WTC11 (cell line): ENCODE results near the gene CEP44. TPM values are rescaled to one million over a fixed set of nuclear protein-coding genes. Genes with fewer than 3 reads are reported as not detected.

Experiments
- ATAC-seq: fragments of 200-7000 bp; cut with Tn5 transposase; 2 replicates; pipeline ENCODE4 v1.10.0; 2021; ENCODE audit warnings: mild to moderate bottlenecking, moderate library complexity
- CTCF ChIA-PET: fragments of 300-600 bp; sonication (Branson Sonifier 250); formaldehyde crosslinking; loops from one replicate; lab custom pipeline; 2021; ENCODE audit warnings: antibody characterized with exemption; lab: Charles Lee
- POLR2A ChIA-PET: fragments of 350-600 bp; sonication (Branson Sonifier 250); formaldehyde crosslinking; loops from one replicate; lab custom pipeline; 2021; ENCODE audit warnings: antibody characterized with exemption; lab: Charles Lee
- DNase-seq: peaks from one replicate; pipeline ENCODE4 v3.0.0; 2021; ENCODE audit warnings: low spot score
- H3K27ac Mint-ChIP-seq: 2 replicates; pipeline ENCODE4 v1.8.0; 2021; ENCODE audit warnings: mixed read lengths
- H3K27me3 Mint-ChIP-seq: 2 replicates; pipeline ENCODE4 v1.8.0; 2021; ENCODE audit warnings: low read depth, mild to moderate bottlenecking, moderate library complexity, mixed read lengths
- H3K36me3 Mint-ChIP-seq: 2 replicates; pipeline ENCODE4 v1.8.0; 2021; ENCODE audit warnings: mixed read lengths
- H3K4me1 Mint-ChIP-seq: 2 replicates; pipeline ENCODE4 v1.8.0; 2022; ENCODE audit warnings: mixed read lengths
- H3K4me3 Mint-ChIP-seq: 2 replicates; pipeline ENCODE4 v1.8.0; 2021; ENCODE audit warnings: mild to moderate bottlenecking, moderate library complexity, mixed read lengths
- H3K9me3 Mint-ChIP-seq: 2 replicates; pipeline ENCODE4 v1.8.0; 2021; ENCODE audit warnings: mixed read lengths
- CREM ChIP-seq: sonication (generic); formaldehyde crosslinking; IDR thresholded peaks from 2 replicates; pipeline ENCODE4 v1.8.1; 2022; ENCODE audit warnings: mild to moderate bottlenecking, missing genetic modification reagents, moderate library complexity
- ETV6 ChIP-seq: sonication (generic); formaldehyde crosslinking; IDR thresholded peaks from 2 replicates; pipeline ENCODE4 v1.8.1; 2022; ENCODE audit warnings: mild to moderate bottlenecking, missing genetic modification reagents
- GABPB1 ChIP-seq: sonication (generic); formaldehyde crosslinking; IDR thresholded peaks from 2 replicates; pipeline ENCODE4 v1.8.1; 2023; ENCODE audit warnings: mild to moderate bottlenecking, missing genetic modification reagents
- HMGA2 ChIP-seq: fragments of 250-450 bp; sonication (Bioruptor Pico); IDR thresholded peaks from 2 replicates; pipeline ENCODE4 v1.4.0; 2021; ENCODE audit warnings: mild to moderate bottlenecking, moderate library complexity
- JAZF1 ChIP-seq: fragments of 250-450 bp; sonication (Bioruptor Pico); IDR thresholded peaks from 2 replicates; pipeline ENCODE4 v1.9.0; 2021; ENCODE audit warnings: moderate library complexity, mild to moderate bottlenecking, inconsistent platforms
- MXD4 ChIP-seq: fragments of 250-450 bp; sonication (Bioruptor Pico); IDR thresholded peaks from 2 replicates; pipeline ENCODE4 v1.8.0; 2021; ENCODE audit warnings: mild to moderate bottlenecking, moderate library complexity, borderline replicate concordance
- NR1H2 ChIP-seq: sonication (generic); formaldehyde crosslinking; IDR thresholded peaks from 2 replicates; pipeline ENCODE4 v1.9.0; 2021; ENCODE audit warnings: mild to moderate bottlenecking, moderate library complexity, missing genetic modification reagents
- NR3C1 ChIP-seq: sonication (generic); formaldehyde crosslinking; conservative IDR thresholded peaks from 2 replicates; pipeline ENCODE4 v1.8.1; 2023; ENCODE audit warnings: low read depth, mild to moderate bottlenecking, missing genetic modification reagents
- PRRX2 ChIP-seq: fragments of 250-450 bp; sonication (Bioruptor Pico); IDR thresholded peaks from 2 replicates; pipeline ENCODE4 v1.8.0; 2021; ENCODE audit warnings: mild to moderate bottlenecking
- RELA ChIP-seq: sonication (generic); formaldehyde crosslinking; IDR thresholded peaks from 2 replicates; pipeline ENCODE4 v1.8.1; 2022; ENCODE audit warnings: missing genetic modification reagents, mild to moderate bottlenecking, borderline replicate concordance
- RORB ChIP-seq: fragments of 250-450 bp; sonication (Bioruptor Pico); IDR thresholded peaks from 2 replicates; pipeline ENCODE4 v1.9.0; 2021; ENCODE audit warnings: mild to moderate bottlenecking
- SMAD3 ChIP-seq: sonication (generic); formaldehyde crosslinking; IDR thresholded peaks from 2 replicates; pipeline ENCODE4 v1.8.0; 2022; ENCODE audit warnings: missing genetic modification reagents, mild to moderate bottlenecking, borderline replicate concordance
- ZNF219 ChIP-seq: sonication (generic); formaldehyde crosslinking; IDR thresholded peaks from 2 replicates; pipeline ENCODE4 v1.8.0; 2023; ENCODE audit warnings: missing genetic modification reagents, mild to moderate bottlenecking, borderline replicate concordance
- ZNF423 ChIP-seq: fragments of 250-450 bp; sonication (Bioruptor Pico); IDR thresholded peaks from 2 replicates; pipeline ENCODE4 v2.1.2; 2022; ENCODE audit warnings: mild to moderate bottlenecking, moderate library complexity
- ZNF532 ChIP-seq: fragments of 250-450 bp; sonication (Bioruptor Pico); IDR thresholded peaks from 2 replicates; pipeline ENCODE4 v1.9.0; 2021; ENCODE audit warnings: mild to moderate bottlenecking, borderline replicate concordance
- total RNA-seq: library from RNA; stranded (reverse); gene quantifications from 3 replicates; pipeline ENCODE4 v1.2.3, GENCODE V29; 2021
- TF ChIP-seq, protein P1 (sequence below): fragments of 200-600 bp; IDR thresholded peaks from 2 replicates; pipeline ENCODE4 v1.8.0; 2022; ENCODE audit warnings: antibody characterized with exemption
- TF ChIP-seq, protein P2 (sequence below): sonication (generic); formaldehyde crosslinking; IDR thresholded peaks from 2 replicates; pipeline ENCODE4 v1.8.0; 2023; ENCODE audit warnings: mild to moderate bottlenecking, missing genetic modification reagents
- TF ChIP-seq, protein P3 (sequence below): fragments of 250-450 bp; sonication (Bioruptor Pico); IDR thresholded peaks from 2 replicates; pipeline ENCODE4 v2.1.2; 2022; ENCODE audit warnings: mild to moderate bottlenecking, moderate library complexity
- TF ChIP-seq, protein P4 (sequence below): fragments of 250-450 bp; sonication (Bioruptor Pico); IDR thresholded peaks from 2 replicates; pipeline ENCODE4 v1.9.0; 2021; ENCODE audit warnings: mild to moderate bottlenecking
- TF ChIP-seq, protein P5 (sequence below): sonication (generic); formaldehyde crosslinking; IDR thresholded peaks from 2 replicates; pipeline ENCODE4 v1.8.1; 2022; ENCODE audit warnings: low read depth, mild to moderate bottlenecking, moderate library complexity, missing genetic modification reagents, borderline replicate concordance

The CEP44 gene
- total RNA-seq, 1 experiment from 2014 or later: 17.9 TPM

GRCh38 chr4:174332741-174333493 is 49.2 kb downstream of the CEP44 start (continued):
- TF ChIP-seq, protein P1, sequence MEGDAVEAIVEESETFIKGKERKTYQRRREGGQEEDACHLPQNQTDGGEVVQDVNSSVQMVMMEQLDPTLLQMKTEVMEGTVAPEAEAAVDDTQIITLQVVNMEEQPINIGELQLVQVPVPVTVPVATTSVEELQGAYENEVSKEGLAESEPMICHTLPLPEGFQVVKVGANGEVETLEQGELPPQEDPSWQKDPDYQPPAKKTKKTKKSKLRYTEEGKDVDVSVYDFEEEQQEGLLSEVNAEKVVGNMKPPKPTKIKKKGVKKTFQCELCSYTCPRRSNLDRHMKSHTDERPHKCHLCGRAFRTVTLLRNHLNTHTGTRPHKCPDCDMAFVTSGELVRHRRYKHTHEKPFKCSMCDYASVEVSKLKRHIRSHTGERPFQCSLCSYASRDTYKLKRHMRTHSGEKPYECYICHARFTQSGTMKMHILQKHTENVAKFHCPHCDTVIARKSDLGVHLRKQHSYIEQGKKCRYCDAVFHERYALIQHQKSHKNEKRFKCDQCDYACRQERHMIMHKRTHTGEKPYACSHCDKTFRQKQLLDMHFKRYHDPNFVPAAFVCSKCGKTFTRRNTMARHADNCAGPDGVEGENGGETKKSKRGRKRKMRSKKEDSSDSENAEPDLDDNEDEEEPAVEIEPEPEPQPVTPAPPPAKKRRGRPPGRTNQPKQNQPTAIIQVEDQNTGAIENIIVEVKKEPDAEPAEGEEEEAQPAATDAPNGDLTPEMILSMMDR: no peak
- TF ChIP-seq CREM (CRISPR knock-in tag): no peak
- TF ChIP-seq JAZF1 (CRISPR knock-in tag): no peak
- TF ChIP-seq ETV6 (CRISPR knock-in tag): no peak
- no peak for TF ChIP-seq ZNF219
- no peak for TF ChIP-seq HMGA2 (CRISPR knock-in tag)
- TF ChIP-seq RELA (CRISPR knock-in tag): no peak

- H3K4me1 Mint-ChIP-seq: peaks cover 14% of the 10 kb centered on the region
- no peaks in the 10 kb centered on the region for H3K36me3 Mint-ChIP-seq
- no peak overlapping the region for H3K27ac Mint-ChIP-seq
- DNase-seq: no peak
- H3K27me3 Mint-ChIP-seq: no peaks in the 10 kb centered on the region
- H3K4me3 Mint-ChIP-seq: no peak overlapping the region
- peak; percentile 38; the same call in 1 of the 2 replicates for ATAC-seq
- CTCF ChIA-PET: no interaction called here
- TF ChIP-seq NR1H2 (no peak), MXD4 (CRISPR knock-in tag) (no peak), ZNF423 (no peak), CREM (CRISPR knock-in tag) (no peak), HMGA2 (CRISPR knock-in tag) (no peak), NR3C1 (CRISPR knock-in tag) (no peak), GABPB1 (no peak), ZNF532 (CRISPR knock-in tag) (no peak), SMAD3 (CRISPR knock-in tag) (no peak), RORB (no peak), PRRX2 (CRISPR knock-in tag) (no peak)
- TF ChIP-seq, protein P2, sequence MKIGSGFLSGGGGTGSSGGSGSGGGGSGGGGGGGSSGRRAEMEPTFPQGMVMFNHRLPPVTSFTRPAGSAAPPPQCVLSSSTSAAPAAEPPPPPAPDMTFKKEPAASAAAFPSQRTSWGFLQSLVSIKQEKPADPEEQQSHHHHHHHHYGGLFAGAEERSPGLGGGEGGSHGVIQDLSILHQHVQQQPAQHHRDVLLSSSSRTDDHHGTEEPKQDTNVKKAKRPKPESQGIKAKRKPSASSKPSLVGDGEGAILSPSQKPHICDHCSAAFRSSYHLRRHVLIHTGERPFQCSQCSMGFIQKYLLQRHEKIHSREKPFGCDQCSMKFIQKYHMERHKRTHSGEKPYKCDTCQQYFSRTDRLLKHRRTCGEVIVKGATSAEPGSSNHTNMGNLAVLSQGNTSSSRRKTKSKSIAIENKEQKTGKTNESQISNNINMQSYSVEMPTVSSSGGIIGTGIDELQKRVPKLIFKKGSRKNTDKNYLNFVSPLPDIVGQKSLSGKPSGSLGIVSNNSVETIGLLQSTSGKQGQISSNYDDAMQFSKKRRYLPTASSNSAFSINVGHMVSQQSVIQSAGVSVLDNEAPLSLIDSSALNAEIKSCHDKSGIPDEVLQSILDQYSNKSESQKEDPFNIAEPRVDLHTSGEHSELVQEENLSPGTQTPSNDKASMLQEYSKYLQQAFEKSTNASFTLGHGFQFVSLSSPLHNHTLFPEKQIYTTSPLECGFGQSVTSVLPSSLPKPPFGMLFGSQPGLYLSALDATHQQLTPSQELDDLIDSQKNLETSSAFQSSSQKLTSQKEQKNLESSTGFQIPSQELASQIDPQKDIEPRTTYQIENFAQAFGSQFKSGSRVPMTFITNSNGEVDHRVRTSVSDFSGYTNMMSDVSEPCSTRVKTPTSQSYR (CRISPR knock-in tag): no peak
- TF ChIP-seq, protein P3, sequence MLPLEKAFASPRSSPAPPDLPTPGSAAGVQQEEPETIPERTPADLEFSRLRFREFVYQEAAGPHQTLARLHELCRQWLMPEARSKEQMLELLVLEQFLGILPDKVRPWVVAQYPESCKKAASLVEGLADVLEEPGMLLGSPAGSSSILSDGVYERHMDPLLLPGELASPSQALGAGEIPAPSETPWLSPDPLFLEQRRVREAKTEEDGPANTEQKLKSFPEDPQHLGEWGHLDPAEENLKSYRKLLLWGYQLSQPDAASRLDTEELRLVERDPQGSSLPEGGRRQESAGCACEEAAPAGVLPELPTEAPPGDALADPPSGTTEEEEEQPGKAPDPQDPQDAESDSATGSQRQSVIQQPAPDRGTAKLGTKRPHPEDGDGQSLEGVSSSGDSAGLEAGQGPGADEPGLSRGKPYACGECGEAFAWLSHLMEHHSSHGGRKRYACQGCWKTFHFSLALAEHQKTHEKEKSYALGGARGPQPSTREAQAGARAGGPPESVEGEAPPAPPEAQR (CRISPR knock-in tag): no peak
- TF ChIP-seq, protein P4, sequence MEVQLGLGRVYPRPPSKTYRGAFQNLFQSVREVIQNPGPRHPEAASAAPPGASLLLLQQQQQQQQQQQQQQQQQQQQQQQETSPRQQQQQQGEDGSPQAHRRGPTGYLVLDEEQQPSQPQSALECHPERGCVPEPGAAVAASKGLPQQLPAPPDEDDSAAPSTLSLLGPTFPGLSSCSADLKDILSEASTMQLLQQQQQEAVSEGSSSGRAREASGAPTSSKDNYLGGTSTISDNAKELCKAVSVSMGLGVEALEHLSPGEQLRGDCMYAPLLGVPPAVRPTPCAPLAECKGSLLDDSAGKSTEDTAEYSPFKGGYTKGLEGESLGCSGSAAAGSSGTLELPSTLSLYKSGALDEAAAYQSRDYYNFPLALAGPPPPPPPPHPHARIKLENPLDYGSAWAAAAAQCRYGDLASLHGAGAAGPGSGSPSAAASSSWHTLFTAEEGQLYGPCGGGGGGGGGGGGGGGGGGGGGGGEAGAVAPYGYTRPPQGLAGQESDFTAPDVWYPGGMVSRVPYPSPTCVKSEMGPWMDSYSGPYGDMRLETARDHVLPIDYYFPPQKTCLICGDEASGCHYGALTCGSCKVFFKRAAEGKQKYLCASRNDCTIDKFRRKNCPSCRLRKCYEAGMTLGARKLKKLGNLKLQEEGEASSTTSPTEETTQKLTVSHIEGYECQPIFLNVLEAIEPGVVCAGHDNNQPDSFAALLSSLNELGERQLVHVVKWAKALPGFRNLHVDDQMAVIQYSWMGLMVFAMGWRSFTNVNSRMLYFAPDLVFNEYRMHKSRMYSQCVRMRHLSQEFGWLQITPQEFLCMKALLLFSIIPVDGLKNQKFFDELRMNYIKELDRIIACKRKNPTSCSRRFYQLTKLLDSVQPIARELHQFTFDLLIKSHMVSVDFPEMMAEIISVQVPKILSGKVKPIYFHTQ (CRISPR knock-in tag): no peak
- TF ChIP-seq, protein P5, sequence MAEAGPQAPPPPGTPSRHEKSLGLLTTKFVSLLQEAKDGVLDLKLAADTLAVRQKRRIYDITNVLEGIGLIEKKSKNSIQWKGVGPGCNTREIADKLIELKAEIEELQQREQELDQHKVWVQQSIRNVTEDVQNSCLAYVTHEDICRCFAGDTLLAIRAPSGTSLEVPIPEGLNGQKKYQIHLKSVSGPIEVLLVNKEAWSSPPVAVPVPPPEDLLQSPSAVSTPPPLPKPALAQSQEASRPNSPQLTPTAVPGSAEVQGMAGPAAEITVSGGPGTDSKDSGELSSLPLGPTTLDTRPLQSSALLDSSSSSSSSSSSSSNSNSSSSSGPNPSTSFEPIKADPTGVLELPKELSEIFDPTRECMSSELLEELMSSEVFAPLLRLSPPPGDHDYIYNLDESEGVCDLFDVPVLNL (CRISPR knock-in tag): no peak
- TF ChIP-seq, all 79 proteins: peak for 0
- H3K9me3 Mint-ChIP-seq: no peaks in the 10 kb centered on the region; the same call in 1 of the 2 replicates
- POLR2A ChIA-PET: no interaction called here
Observed at GRCh38 chr4:174334628-174335027, 50.9 kb downstream of the CEP44 start.
